Neural cell (in vitro differentiated cells): ENCODE measurements around the gene BCAS1. TPM values are rescaled to one million over a fixed set of nuclear protein-coding genes. Genes with fewer than 3 reads are reported as not detected.

ENCODE experiments used
- H2AFZ ChIP-seq: fragments of 200-600, 300-800 bp; sonication (generic), shearing (Covaris generic); 2 replicates; pipeline ENCODE4 v1.6.0; 2014; ENCODE audit warnings: low read depth, mild to moderate bottlenecking, antibody characterized with exemption, low read length, moderate library complexity
- H3F3A ChIP-seq: fragments of 200-600 bp; shearing (Covaris generic); 2 replicates; pipeline ENCODE4 v1.6.1; 2016; ENCODE audit warnings: mild to moderate bottlenecking, moderate library complexity, mixed read lengths, antibody characterized with exemption, low read length; ENCODE audit not compliant: insufficient read depth, poor library complexity, severe bottlenecking
- H3K27ac ChIP-seq: fragments of 200-600, 300-800 bp; sonication (generic), shearing (Covaris generic); 2 replicates; pipeline ENCODE4 v1.5.1; 2014; ENCODE audit warnings: mild to moderate bottlenecking, low read length, moderate library complexity
- H3K27me3 ChIP-seq: fragments of 300-800, 200-600 bp; sonication (generic), shearing (Covaris generic); 2 replicates; pipeline ENCODE4 v1.6.0; 2014; ENCODE audit warnings: mild to moderate bottlenecking, low read depth, low read length, moderate library complexity; ENCODE audit not compliant: insufficient read depth
- H3K36me3 ChIP-seq: fragments of 300-800, 200-600 bp; sonication (generic), shearing (Covaris generic); 2 replicates; pipeline ENCODE4 v1.5.1; 2014; ENCODE audit warnings: mild to moderate bottlenecking, antibody characterized with exemption, low read length, moderate library complexity; ENCODE audit not compliant: insufficient read depth
- H3K4me2 ChIP-seq: fragments of 300-800, 200-600 bp; sonication (generic), shearing (Covaris generic); 2 replicates; pipeline ENCODE4 v1.6.0; 2014; ENCODE audit warnings: mild to moderate bottlenecking, low read length
- H3K4me3 ChIP-seq: fragments of 300-800, 200-600 bp; sonication (generic), shearing (Covaris generic); 2 replicates; pipeline ENCODE4 v1.5.1; 2014; ENCODE audit warnings: mild to moderate bottlenecking, low read length, moderate library complexity
- H3K79me2 ChIP-seq: fragments of 200-600 bp; shearing (Covaris generic); replicated peaks from 2 replicates; pipeline ENCODE4 v1.6.0; 2014; ENCODE audit warnings: mild to moderate bottlenecking, low read length, moderate library complexity; ENCODE audit not compliant: insufficient read depth
- H3K9ac ChIP-seq: fragments of 300-800, 200-600 bp; sonication (generic), shearing (Covaris generic); 2 replicates; pipeline ENCODE4 v1.6.1; 2016; ENCODE audit warnings: mild to moderate bottlenecking, low read length, mixed read lengths
- H3K9me2 ChIP-seq: fragments of 200-600 bp; shearing (Covaris generic); 2 replicates; pipeline ENCODE4 v1.6.1; 2016; ENCODE audit warnings: mild to moderate bottlenecking, low read length, mixed read lengths; ENCODE audit not compliant: insufficient read depth
- H3K9me3 ChIP-seq: fragments of 200-600, 300-800 bp; sonication (generic), shearing (Covaris generic); 2 replicates; pipeline ENCODE4 v1.6.1; 2016; ENCODE audit warnings: mild to moderate bottlenecking, mixed run types, low read length, moderate library complexity, mixed read lengths
- H4K20me1 ChIP-seq: fragments of 200-600 bp; shearing (Covaris generic); 2 replicates; pipeline ENCODE4 v1.6.1; 2016; ENCODE audit warnings: mild to moderate bottlenecking, mixed run types; ENCODE audit not compliant: insufficient read depth
- EP300 ChIP-seq: fragments of 450-650 bp; conservative IDR thresholded peaks from 2 replicates; pipeline ENCODE4 v1.6.1; 2014; ENCODE audit warnings: antibody characterized with exemption, mild to moderate bottlenecking, moderate library complexity; ENCODE audit not compliant: poor library complexity, severe bottlenecking
- EZH2 ChIP-seq: fragments of 200-600, 300-800 bp; shearing (Covaris generic), sonication (generic); IDR thresholded peaks from 2 replicates; pipeline ENCODE4 v1.6.1; 2014; ENCODE audit warnings: antibody characterized with exemption, low read length, borderline replicate concordance, mild to moderate bottlenecking; ENCODE audit not compliant: insufficient read depth, poor library complexity, severe bottlenecking
- MXI1 ChIP-seq: fragments of 450-650 bp; conservative IDR thresholded peaks from 2 replicates; pipeline ENCODE4 v1.6.1; 2014; ENCODE audit warnings: antibody characterized with exemption, mild to moderate bottlenecking; ENCODE audit not compliant: poor library complexity, severe bottlenecking
- POLR2AphosphoS5 ChIP-seq: IDR thresholded peaks from 2 replicates; pipeline ENCODE4 v1.6.1; 2012
- RAD21 ChIP-seq: fragments of 450-650 bp; conservative IDR thresholded peaks from 2 replicates; pipeline ENCODE4 v1.6.1; 2014; ENCODE audit warnings: antibody characterized with exemption, mild to moderate bottlenecking, moderate library complexity
- SMC3 ChIP-seq: fragments of 450-650 bp; conservative IDR thresholded peaks from 2 replicates; pipeline ENCODE4 v1.6.1; 2014; ENCODE audit warnings: antibody characterized with exemption, mild to moderate bottlenecking, moderate library complexity; ENCODE audit not compliant: poor library complexity
- TAF1 ChIP-seq: IDR thresholded peaks from 2 replicates; pipeline ENCODE4 v1.6.1; 2012; ENCODE audit warnings: low read depth
- polyA plus RNA-seq: library from polyadenylated mRNA; depleted of rRNA; stranded (reverse); fragments of >200 nt; gene quantifications from 2 replicates; pipeline ENCODE4 v1.2.3, GENCODE V29; 2014
- TF ChIP-seq, protein P1 (sequence below): fragments of 450-650 bp; IDR thresholded peaks from 2 replicates; pipeline ENCODE4 v1.5.1; 2014; ENCODE audit warnings: antibody characterized with exemption, mild to moderate bottlenecking, moderate library complexity; ENCODE audit not compliant: poor library complexity, severe bottlenecking
- TF ChIP-seq, protein P2 (sequence below): IDR thresholded peaks from 2 replicates; pipeline ENCODE4 v1.6.1; 2012; ENCODE audit warnings: borderline replicate concordance

BCAS1 gene
- polyA plus RNA-seq, 1 donor from 2014 or later, result not detected

DNA sequence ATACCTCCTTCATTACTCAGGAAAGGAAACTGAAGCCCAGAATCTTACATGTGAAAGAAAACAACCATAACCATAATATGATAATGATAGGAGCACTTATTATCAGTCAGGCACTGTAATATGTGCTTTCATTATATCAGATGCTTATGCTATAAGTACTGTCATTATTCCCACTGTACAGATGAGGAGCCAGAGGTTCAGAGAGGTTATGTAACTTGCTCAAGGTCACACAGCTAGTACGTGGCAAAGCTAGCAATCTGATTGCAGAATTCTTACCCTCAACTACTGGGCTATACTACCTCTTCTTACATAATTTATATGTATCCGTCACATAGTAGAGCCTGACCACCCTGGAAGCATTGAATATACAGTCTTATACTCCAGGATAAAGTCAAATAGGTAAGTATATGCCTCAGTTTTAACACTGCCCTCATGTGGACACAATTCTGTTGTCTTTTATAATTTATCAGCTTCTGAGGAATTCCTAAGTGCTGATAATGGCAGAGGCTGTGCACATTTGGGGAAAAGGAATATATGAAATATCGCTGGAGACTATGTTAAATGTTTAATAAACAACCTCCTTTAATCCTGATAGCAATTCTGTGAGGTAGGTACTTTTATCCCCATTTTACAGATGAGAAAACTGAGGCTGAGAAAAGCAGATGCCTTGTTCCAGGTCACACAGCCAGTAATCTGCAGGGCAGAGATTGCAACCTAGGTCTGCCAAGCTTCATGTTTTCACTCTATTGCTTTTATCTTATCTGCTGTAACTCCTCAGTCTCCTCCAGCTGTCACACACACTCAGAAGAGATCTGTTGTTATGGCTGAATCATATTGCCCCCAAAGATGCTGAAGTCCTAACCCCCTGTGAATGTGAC is 13.4 kb downstream of the BCAS1 start:
- TF ChIP-seq, protein P1, sequence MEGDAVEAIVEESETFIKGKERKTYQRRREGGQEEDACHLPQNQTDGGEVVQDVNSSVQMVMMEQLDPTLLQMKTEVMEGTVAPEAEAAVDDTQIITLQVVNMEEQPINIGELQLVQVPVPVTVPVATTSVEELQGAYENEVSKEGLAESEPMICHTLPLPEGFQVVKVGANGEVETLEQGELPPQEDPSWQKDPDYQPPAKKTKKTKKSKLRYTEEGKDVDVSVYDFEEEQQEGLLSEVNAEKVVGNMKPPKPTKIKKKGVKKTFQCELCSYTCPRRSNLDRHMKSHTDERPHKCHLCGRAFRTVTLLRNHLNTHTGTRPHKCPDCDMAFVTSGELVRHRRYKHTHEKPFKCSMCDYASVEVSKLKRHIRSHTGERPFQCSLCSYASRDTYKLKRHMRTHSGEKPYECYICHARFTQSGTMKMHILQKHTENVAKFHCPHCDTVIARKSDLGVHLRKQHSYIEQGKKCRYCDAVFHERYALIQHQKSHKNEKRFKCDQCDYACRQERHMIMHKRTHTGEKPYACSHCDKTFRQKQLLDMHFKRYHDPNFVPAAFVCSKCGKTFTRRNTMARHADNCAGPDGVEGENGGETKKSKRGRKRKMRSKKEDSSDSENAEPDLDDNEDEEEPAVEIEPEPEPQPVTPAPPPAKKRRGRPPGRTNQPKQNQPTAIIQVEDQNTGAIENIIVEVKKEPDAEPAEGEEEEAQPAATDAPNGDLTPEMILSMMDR, result no peak
- Histone ChIP-seq H3K79me2 (no peaks in the 10 kb centered on the region), H3F3A (no peaks in the 10 kb centered on the region), H3K36me3 (no peaks in the 10 kb centered on the region), H3K27ac (no peak overlapping the region), H3K9ac (no peak overlapping the region), H3K4me3 (no peak overlapping the region), H3K4me2 (no peak overlapping the region), H3K27me3 (no peaks in the 10 kb centered on the region), H2AFZ (no peak overlapping the region), H3K9me3 (no peaks in the 10 kb centered on the region), H3K9me2 (no peaks in the 10 kb centered on the region), H4K20me1 (no peaks in the 10 kb centered on the region)

DNA sequence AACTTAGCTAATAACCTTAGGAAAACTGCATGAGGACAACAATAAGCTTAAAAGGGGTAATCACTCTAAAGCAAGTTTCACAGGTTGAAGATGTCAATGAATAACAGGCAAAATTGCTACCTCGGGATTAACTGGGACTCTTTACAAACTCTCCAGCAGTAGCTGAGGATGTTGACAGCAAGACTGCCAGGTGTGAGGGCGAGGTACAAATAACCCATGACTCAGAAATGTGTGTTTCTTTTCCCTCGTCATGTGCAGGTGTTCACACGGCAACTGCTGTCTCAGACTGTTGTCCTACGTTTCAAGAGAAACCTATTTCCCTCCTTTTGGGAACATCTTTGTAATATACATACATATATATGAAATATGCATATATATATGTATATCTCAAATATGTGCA is 15.9 kb downstream of the BCAS1 start:
- H3K4me3 ChIP-seq, result no peak overlapping the region
- no peaks in the 10 kb centered on the region for H3K36me3 ChIP-seq
- H4K20me1 ChIP-seq, result no peaks in the 10 kb centered on the region
- H2AFZ ChIP-seq, result no peak overlapping the region
- no peak overlapping the region for H3K9ac ChIP-seq
- H3K4me2 ChIP-seq, result no peak overlapping the region
- H3K79me2 ChIP-seq, result no peaks in the 10 kb centered on the region
- H3K27ac ChIP-seq, result no peak overlapping the region
- no peaks in the 10 kb centered on the region for H3K27me3 ChIP-seq
- no peaks in the 10 kb centered on the region for H3F3A ChIP-seq
- H3K9me2 ChIP-seq, result no peaks in the 10 kb centered on the region
- TF ChIP-seq SMC3 (no peak), RAD21 (no peak), POLR2AphosphoS5 (no peak), EP300 (no peak), TAF1 (no peak), EZH2 (no peak), MXI1 (no peak)
- TF ChIP-seq, protein P2, sequence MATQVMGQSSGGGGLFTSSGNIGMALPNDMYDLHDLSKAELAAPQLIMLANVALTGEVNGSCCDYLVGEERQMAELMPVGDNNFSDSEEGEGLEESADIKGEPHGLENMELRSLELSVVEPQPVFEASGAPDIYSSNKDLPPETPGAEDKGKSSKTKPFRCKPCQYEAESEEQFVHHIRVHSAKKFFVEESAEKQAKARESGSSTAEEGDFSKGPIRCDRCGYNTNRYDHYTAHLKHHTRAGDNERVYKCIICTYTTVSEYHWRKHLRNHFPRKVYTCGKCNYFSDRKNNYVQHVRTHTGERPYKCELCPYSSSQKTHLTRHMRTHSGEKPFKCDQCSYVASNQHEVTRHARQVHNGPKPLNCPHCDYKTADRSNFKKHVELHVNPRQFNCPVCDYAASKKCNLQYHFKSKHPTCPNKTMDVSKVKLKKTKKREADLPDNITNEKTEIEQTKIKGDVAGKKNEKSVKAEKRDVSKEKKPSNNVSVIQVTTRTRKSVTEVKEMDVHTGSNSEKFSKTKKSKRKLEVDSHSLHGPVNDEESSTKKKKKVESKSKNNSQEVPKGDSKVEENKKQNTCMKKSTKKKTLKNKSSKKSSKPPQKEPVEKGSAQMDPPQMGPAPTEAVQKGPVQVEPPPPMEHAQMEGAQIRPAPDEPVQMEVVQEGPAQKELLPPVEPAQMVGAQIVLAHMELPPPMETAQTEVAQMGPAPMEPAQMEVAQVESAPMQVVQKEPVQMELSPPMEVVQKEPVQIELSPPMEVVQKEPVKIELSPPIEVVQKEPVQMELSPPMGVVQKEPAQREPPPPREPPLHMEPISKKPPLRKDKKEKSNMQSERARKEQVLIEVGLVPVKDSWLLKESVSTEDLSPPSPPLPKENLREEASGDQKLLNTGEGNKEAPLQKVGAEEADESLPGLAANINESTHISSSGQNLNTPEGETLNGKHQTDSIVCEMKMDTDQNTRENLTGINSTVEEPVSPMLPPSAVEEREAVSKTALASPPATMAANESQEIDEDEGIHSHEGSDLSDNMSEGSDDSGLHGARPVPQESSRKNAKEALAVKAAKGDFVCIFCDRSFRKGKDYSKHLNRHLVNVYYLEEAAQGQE, result no peak
- TF ChIP-seq, protein P1, result no peak
- no peaks in the 10 kb centered on the region for H3K9me3 ChIP-seq
